ENCODE measurements around the gene TMEM100.
"Not testable (repeated sequence)": the region's sequence is repeated elsewhere in the genome, so short reads cannot be mapped to it uniquely, and the experiment has no call there.

Gene TMEM100

GRCh38 chr17:55683550-55684315 is 38.9 kb downstream of the TMEM100 start:
- DNase-seq = no peak

DNA sequence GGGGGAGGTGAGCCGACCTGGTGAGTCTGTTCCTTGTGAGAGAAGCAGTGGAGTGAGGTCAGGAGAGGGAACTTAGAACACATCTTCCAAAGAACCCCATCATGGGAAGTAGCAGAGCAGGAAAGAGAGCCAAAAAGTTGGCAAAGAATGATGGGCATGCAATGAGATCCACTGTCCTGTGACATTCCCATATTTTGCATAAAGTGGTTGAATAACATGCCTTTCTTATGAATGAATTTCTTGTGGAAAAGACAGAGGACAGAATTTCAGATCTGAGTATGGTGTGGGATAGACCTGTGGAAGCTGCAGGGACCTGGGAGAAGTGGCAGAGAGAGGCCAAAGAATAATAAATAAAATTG is 41.3 kb downstream of the TMEM100 start:
- no peak for DNase-seq

DNA sequence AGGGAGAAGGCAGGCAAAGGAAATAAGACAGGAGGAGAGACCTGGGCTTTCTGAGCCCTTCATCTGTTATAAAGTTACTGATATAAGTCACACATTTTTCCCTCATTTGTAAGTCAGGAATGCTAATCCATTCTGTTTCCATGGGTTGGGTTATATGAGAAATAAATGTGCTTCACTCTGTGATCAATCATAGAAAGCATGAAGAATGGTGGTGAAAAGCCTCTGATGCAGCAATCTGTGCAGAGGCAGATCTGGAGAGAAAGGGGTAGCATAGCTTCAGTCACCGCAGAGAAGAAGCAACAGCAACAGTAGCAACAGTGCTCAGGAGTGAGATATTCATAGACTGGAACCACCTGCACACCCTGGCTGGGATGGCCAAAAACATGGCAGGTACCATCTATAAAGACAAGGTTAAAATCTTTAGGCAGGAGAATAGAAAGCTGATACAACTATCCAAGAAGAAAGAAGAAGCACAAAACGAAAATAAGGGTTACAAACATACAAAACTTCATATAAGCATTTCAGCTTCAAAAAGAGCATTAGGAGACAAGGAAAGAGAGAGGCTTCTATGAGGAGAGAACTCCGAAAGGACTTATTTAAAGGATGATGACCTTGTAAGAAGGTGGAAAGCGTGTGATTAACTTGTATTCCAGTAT is 41.9 kb downstream of the TMEM100 start:
- DNase-seq = no peak

- DNase-seq = no peak
Measured at GRCh38 chr17:55677446-55677845, 45.2 kb downstream of the TMEM100 start.

- DNase-seq = no peak
Measured at GRCh38 chr17:55676274-55676673, 46.4 kb downstream of the TMEM100 start.

- no peak for DNase-seq
Measured at GRCh38 chr17:55673743-55674506, 48.7 kb downstream of the TMEM100 start.

- no peak for DNase-seq
Measured at GRCh38 chr17:55672585-55673501, 49.8 kb downstream of the TMEM100 start.

DNA sequence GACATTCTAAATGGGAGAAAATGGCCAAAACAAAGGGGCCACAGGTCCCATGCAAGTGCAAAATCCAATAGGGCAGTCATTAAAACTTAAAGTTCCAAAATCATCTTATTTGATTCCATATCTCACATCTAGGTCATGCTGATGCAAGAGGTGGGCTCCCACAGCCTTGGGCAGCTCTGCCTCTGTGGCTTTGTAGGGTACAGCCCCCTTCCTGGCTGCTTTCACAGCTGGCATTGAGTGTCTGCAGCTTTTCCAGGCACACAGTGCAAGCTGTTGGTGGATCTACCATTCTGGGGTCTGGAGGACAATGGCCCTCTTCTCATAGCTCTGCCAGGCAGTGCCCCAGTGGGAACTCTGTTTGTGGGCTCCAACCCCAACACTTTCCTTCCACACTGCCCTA is 50.7 kb downstream of the TMEM100 start:
- DNase-seq = not testable (repeated sequence)

Measured in NCI-H2029 (cell line).